Epithelial cell of esophagus (primary cell): ENCODE data around the gene DTX3.
A peak's percentile ranks its signal among the peaks of the same experiment; 100 is the strongest.

Experiments used
- DNase-seq: peaks from one replicate; pipeline ENCODE4 v3.0.0; 2010; ENCODE audit warnings: low read depth
- H3K4me3 ChIP-seq: 2 replicates; pipeline ENCODE4 v1.5.1; 2011; ENCODE audit warnings: mild to moderate bottlenecking, low read length, control low read depth
- TF ChIP-seq, protein P1 (sequence below): IDR thresholded peaks from 2 replicates; pipeline ENCODE4 v1.5.1; 2011; ENCODE audit warnings: low read depth, mild to moderate bottlenecking, low read length, control low read depth, inconsistent platforms; ENCODE audit not compliant: insufficient read depth; ENCODE audit errors: missing control alignments

The DTX3 gene

DNA sequence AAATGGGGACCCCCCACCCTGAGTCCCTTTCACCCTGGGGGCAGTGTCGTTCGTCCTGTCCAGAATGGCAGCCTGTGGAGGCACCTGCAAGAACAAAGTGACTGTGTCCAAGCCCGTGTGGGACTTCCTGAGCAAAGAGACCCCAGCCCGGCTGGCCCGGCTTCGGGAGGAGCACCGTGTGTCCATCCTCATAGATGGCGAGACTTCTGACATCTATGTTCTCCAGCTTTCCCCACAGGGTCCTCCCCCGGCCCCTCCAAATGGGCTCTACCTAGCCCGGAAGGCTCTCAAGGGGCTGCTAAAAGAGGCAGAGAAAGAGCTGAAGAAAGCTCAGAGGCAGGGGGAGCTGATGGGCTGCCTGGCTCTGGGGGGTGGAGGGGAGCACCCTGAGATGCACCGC, 2.2 kb downstream of the DTX3 start:
- no peak overlapping the region for H3K4me3 ChIP-seq
- TF ChIP-seq, protein P1, sequence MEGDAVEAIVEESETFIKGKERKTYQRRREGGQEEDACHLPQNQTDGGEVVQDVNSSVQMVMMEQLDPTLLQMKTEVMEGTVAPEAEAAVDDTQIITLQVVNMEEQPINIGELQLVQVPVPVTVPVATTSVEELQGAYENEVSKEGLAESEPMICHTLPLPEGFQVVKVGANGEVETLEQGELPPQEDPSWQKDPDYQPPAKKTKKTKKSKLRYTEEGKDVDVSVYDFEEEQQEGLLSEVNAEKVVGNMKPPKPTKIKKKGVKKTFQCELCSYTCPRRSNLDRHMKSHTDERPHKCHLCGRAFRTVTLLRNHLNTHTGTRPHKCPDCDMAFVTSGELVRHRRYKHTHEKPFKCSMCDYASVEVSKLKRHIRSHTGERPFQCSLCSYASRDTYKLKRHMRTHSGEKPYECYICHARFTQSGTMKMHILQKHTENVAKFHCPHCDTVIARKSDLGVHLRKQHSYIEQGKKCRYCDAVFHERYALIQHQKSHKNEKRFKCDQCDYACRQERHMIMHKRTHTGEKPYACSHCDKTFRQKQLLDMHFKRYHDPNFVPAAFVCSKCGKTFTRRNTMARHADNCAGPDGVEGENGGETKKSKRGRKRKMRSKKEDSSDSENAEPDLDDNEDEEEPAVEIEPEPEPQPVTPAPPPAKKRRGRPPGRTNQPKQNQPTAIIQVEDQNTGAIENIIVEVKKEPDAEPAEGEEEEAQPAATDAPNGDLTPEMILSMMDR: no peak
- no peak for DNase-seq

GRCh38 chr12:57607958-57608663, 3.5 kb downstream of the DTX3 start:
- TF ChIP-seq, protein P1: no peak
- no peak overlapping the region for H3K4me3 ChIP-seq
- no peak for DNase-seq

- DNase-seq: no peak
- H3K4me3 ChIP-seq: no peak overlapping the region
Measured at GRCh38 chr12:57609101-57609780, 4.6 kb downstream of the DTX3 start.

DNA sequence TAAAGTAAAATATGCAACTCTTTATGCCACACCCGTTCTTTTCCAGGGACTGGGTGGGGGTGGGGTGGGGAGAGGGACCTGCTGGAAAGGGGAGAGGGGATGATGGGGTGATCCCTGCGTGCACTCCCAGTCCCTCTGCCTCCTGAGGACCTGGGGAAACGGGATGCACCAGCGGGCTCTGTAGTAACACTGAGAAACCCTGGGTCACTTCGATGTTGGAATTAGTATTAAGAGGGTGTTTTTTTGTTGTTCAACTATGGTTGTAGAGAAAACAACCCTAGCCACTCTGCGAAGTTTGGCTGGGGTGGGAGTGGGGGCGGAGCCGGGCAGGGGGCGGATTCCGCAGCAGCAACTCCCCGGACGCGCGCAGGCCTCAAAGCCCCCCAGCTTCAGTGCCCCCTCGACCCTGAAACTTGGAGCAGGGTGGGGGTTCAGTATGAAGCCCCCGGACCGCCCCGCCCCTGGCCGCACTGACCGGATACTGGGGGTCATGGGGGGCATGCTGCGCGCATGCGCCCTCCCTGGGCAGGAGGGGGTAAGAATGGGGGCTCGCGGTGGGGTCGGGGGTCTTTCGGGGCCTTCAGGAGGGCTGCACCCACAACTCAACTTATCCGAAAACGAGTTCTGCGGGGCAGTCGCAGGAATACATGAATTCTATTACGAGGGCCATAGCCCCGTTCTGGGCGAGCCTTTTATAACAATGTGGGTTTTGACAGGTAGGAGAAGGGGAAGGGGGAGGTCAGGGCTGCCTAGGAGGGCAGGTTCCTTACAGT, 5.3 kb downstream of the DTX3 start:
- TF ChIP-seq, protein P1: no peak
- no peak overlapping the region for H3K4me3 ChIP-seq
- DNase-seq: no peak

More at GRCh38 chr12:57609101-57609780, 4.6 kb downstream of the DTX3 start:
- TF ChIP-seq, protein P1: no peak

DNA sequence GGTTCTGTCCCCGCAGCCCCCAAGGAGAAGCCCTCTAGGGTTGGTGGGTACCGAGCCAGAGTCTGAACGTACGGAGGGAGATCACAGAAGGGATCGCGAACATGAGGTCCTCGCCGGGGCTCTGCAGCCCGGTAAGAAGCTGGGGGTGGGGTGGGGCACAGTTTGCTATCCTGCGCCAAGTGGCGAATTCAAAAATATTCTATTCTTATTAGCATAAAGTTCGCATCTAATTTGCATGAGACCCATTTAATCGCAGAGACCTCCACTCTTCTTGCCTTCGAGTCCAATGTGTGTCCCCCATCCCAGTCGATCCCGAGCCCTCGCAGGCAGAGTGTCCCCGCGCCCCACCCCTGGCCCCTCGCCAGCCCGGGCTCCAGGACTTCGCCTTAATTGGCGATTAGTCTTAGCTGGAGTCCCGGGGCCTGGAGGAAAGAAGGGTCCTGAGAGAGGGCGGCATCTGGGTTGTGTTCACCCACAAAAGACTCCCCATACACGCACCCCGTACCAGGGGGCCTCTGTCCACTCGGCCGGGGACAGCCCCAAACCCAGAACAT, 6.0 kb downstream of the DTX3 start:
- TF ChIP-seq, protein P1: no peak
- no peak for DNase-seq
- peak overlapping the region; percentile 41 for H3K4me3 ChIP-seq

DNA sequence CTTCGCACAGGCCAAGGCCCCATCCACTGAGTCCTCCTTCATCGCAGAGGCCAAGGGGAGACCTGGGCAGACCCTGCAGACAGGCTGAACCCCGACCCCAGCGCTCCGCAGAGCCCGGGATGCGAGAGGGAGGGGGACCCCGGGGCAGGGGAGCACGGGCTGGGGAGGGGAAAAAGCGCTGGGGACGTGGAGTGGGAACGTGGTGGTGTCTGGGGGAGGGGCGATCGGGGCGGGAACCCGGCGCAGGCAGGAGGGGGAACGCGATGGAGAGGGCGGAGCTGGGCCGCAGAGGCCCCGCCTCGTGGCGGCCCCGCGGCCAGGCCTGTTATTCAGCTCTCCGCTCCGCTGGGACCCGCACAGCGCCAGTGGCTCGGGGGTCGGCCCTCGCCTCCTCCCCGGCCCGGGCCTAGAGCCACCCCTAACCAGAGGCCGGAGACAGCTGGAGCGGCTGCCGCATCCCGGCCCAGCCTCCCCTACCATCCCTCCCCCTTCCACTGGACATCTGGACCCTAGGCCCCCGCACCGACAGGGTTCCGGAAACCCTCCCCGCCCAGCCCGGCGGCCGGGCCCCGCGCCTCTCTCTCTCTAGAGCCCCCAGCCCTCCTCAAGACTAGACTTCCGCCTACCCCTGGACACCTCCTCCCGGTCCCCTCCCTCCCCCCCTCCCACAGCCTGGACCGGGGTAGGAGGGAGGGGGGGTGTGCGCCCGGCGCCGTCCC, 6.6 kb downstream of the DTX3 start, which contains the start of gene ARHGEF25:
TSS of gene ARHGEF25 (plus strand) at position 328 of the 719 bp plus-strand sequence. CDS start 460 bp downstream, outside the sequence.
- TF ChIP-seq, protein P1: no peak
- H3K4me3 ChIP-seq: peak within 1 kb of the TSS; percentile 41
- no peak for DNase-seq
